GM12874 (cell line): ENCODE measurements around the gene BAIAP3.

Source experiments
- CTCF ChIP-seq: IDR thresholded peaks from 2 replicates; pipeline ENCODE4 v1.5.1; 2011; ENCODE audit warnings: low read depth, mild to moderate bottlenecking, control low read depth, low read length, moderate library complexity; ENCODE audit not compliant: insufficient read depth

The BAIAP3 gene, protein sequence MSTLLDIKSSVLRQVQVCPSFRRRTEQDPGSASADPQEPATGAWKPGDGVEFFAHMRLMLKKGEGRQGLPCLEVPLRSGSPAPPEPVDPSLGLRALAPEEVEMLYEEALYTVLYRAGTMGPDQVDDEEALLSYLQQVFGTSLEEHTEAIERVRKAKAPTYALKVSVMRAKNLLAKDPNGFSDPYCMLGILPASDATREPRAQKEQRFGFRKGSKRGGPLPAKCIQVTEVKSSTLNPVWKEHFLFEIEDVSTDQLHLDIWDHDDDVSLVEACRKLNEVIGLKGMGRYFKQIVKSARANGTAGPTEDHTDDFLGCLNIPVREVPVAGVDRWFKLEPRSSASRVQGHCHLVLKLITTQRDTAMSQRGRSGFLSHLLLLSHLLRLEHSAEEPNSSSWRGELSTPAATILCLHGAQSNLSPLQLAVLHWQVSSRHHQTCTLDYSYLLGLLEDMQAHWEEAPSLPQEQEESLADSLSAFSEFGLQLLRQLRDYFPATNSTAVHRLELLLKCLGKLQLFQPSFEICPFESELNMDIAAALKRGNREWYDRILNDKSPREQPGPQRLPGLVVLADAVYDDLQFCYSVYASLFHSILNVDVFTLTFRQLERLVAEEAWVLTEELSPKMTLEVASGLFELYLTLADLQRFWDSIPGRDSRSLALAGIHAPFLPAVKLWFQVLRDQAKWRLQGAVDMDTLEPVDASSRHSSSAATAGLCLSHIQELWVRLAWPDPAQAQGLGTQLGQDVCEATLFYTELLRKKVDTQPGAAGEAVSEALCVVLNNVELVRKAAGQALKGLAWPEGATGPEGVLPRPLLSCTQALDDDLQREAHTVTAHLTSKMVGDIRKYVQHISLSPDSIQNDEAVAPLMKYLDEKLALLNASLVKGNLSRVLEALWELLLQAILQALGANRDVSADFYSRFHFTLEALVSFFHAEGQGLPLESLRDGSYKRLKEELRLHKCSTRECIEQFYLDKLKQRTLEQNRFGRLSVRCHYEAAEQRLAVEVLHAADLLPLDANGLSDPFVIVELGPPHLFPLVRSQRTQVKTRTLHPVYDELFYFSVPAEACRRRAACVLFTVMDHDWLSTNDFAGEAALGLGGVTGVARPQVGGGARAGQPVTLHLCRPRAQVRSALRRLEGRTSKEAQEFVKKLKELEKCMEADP

GRCh38 chr16:1333149-1333812, at the start of gene BAIAP3:
TSS of gene BAIAP3 (plus strand) at chr16:1333645. CDS start at chr16:1338550, 4,905 bp downstream.
- TF ChIP-seq CTCF: no peak

GRCh38 chr16:1283996-1284616, 49.3 kb upstream of the BAIAP3 start:
- TF ChIP-seq CTCF: no peak

DNA sequence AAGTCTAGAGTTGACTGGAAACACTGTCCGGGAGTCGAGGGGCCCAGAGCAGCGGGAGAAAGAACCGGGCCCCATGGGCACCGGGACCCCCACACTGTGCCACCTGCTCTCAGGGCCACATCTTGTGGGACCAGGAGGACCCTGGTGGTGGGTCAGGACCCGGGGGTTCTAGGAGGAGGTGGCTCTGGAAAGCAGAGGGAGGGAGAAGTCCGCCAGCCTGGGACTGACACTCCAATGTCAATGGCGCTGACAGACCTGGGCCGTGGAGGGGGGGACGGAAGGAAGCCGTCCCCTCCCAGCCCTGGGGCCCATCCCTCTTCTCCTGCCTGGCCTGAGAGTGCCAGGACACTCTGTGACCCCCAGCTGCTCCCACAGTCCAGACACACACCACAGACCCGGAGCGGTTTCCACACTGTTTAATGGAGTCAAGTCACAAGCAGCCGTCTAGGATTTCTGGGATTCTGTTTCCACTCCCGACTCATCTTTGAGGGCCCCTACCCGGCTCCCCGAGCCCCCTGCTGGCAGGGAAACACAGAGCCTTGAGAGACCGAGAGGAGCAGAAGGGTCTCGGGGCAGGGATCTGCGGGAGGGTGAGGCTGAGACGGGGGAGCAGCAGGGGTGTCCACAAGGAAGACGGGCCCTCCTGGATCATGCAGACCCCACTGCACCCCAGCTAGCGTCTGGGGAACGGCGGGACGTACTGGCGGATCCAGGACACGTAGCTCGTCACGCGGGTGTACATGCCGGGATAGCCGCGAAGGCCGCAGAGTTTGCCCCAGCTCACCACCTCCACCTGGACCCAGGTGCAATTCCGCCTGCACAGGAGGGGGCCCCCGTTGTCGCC, 47.6 kb upstream of the BAIAP3 start:
- no peak for TF ChIP-seq CTCF

GRCh38 chr16:1286513-1287094, 46.8 kb upstream of the BAIAP3 start:
- TF ChIP-seq CTCF: no peak

DNA sequence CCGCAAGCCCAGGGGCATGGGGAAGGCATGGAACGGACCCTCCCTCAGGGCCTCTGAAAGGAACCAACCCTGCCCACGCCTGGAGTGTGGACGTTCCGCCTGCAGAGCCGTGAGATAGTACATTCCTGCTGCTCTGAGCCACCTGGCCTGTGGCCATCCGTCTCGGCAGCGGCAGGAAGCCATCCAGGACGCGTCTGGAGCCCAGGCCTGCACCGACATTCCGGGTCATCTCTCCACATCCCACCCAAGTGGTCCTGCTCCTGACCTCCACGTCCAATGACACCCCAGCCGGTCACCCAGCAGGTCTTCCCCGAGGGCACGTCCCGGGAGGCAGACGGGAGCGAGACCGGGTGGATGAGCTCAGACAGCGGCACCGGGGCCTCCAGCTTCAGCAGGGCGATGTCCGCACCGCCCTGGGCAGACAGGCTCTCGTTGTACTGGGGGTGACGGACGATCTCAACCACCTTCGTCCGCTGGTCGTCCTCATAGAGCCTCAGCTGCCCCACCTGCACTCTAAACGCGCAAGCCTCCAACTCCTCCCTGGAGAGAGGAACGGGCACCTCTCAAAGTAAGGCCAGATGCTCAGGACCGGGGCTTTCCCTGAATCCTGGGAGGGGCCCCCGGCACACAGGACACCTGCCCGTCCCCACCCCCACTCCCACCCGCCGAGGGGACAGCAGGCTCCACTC, 45.3 kb upstream of the BAIAP3 start:
- no peak for TF ChIP-seq CTCF
